ENCODE results near the gene TIMM17A. TPM values are rescaled to one million over a fixed set of nuclear protein-coding genes. Genes with fewer than 3 reads are reported as not detected.

TIMM17A gene
- polyA plus RNA-seq (2013, experiment 1 of 2): 52.3 TPM
- 50.5 TPM for polyA plus RNA-seq (2013, experiment 2 of 2)

- H3K9ac ChIP-seq (ENCODE audit: low read length): peak within 1 kb of the TSS; percentile 93
- peak within 1 kb of the TSS; percentile 96 for H3K4me3 ChIP-seq (ENCODE audit: low read length)
- H3K4me2 ChIP-seq (ENCODE audit: low read length): peak within 1 kb of the TSS; percentile 78
- no peak within 1 kb of the TSS for H2AK5ac ChIP-seq (ENCODE audit: low read length)
- H3K36me3 ChIP-seq (ENCODE audit: control insufficient read depth, insufficient read depth, low read length): no peaks in the 10 kb centered on the region
- peak within 1 kb of the TSS; percentile 98 for H3K56ac ChIP-seq (ENCODE audit: low read length)
- no peak within 1 kb of the TSS for H2BK15ac ChIP-seq (replicated peaks; ENCODE audit: low read depth)
- H3K18ac ChIP-seq (ENCODE audit: low read length): no peak within 1 kb of the TSS
- DNase-seq: peak; percentile 99
- H3K4ac ChIP-seq (ENCODE audit: low read depth, low read length): no peak within 1 kb of the TSS
- H2BK5ac ChIP-seq (ENCODE audit: low read length): peak within 1 kb of the TSS; percentile 72
- H3K27me3 ChIP-seq (ENCODE audit: insufficient read depth, low read length, poor library complexity): no peaks in the 10 kb centered on the region
- H4K5ac ChIP-seq (ENCODE audit: low read length): no peak within 1 kb of the TSS
- H4K8ac ChIP-seq (ENCODE audit: low read depth, low read length): no peak within 1 kb of the TSS
- no peak within 1 kb of the TSS for H2BK120ac ChIP-seq (ENCODE audit: low read depth, low read length)
- H3K23ac ChIP-seq (ENCODE audit: low read length): no peak within 1 kb of the TSS
- H3K4me1 ChIP-seq (ENCODE audit: control insufficient read depth, low read depth, low read length): no peaks in the 10 kb centered on the region
- WGBS (ENCODE audit: extremely low coverage, insufficient coverage, low lambda C conversion rate): no CpG with 5 or more reads among the region's 43 CpGs
- H3K79me1 ChIP-seq (ENCODE audit: low read length): peaks cover 5% of the 10 kb centered on the region
- no peak within 1 kb of the TSS for H3K27ac ChIP-seq (ENCODE audit: low read depth, low read length)
- H3K79me2 ChIP-seq (ENCODE audit: control insufficient read depth, insufficient read depth, low read length): peaks cover 17% of the 10 kb centered on the region
Measured at GRCh38 chr1:201955009-201955728, at the start of gene TIMM17A. TSS of gene TIMM17A (plus strand) at chr1:201955503. CDS start at chr1:201955527, 24 bp downstream.

- Histone ChIP-seq H2BK5ac (ENCODE audit: low read length) (no peak overlapping the region), H3K79me1 (ENCODE audit: low read length) (no peaks in the 10 kb centered on the region), H3K27me3 (ENCODE audit: insufficient read depth, low read length, poor library complexity) (no peaks in the 10 kb centered on the region), H2AK5ac (ENCODE audit: low read length) (no peak overlapping the region), H3K27ac (ENCODE audit: low read depth, low read length) (no peak overlapping the region), H3K4me2 (ENCODE audit: low read length) (no peak overlapping the region), H3K4ac (ENCODE audit: low read depth, low read length) (no peak overlapping the region), H3K9ac (ENCODE audit: low read length) (no peak overlapping the region), H3K23ac (ENCODE audit: low read length) (no peak overlapping the region), H3K4me1 (ENCODE audit: control insufficient read depth, low read depth, low read length) (no peaks in the 10 kb centered on the region), H3K36me3 (ENCODE audit: control insufficient read depth, insufficient read depth, low read length) (no peaks in the 10 kb centered on the region), H3K56ac (ENCODE audit: low read length) (no peak overlapping the region), H3K18ac (ENCODE audit: low read length) (no peak overlapping the region), H3K4me3 (ENCODE audit: low read length) (no peak overlapping the region), H2BK15ac (replicated peaks; ENCODE audit: low read depth) (no peak overlapping the region), H4K5ac (ENCODE audit: low read length) (no peak overlapping the region), H4K8ac (ENCODE audit: low read depth, low read length) (no peak overlapping the region), H3K79me2 (ENCODE audit: control insufficient read depth, insufficient read depth, low read length) (no peaks in the 10 kb centered on the region), H2BK120ac (ENCODE audit: low read depth, low read length) (no peak overlapping the region)
- WGBS (ENCODE audit: extremely low coverage, insufficient coverage, low lambda C conversion rate): no CpG with 5 or more reads among the region's 3 CpGs
- DNase-seq: no peak
Measured at GRCh38 chr1:201906336-201906735, 49.0 kb upstream of the TIMM17A start.

DNA sequence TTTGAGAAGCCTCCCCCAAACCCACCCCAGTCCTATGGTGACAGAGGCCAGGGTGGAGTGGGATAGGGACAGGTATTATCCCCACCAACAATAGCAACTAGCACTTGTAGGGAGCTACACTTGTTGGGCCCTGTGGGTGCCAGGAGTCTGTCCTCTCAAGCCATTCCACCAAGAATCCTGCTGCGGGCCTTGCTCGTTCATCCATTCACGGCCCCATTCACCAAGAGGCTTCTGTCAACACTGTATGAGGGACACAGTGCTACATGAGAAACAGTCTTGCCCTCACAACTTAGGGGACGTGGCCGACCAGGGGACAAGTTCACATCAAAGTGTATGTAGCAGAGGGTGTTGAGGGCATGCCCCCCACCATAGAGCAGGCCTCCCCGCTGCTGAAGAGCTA lies 47.7 kb upstream of the TIMM17A start:
- Histone ChIP-seq H3K18ac (ENCODE audit: low read length) (no peak overlapping the region), H3K27me3 (ENCODE audit: insufficient read depth, low read length, poor library complexity) (no peaks in the 10 kb centered on the region)
- WGBS (ENCODE audit: extremely low coverage, insufficient coverage, low lambda C conversion rate): no CpG with 5 or more reads among the region's 6 CpGs

DNA sequence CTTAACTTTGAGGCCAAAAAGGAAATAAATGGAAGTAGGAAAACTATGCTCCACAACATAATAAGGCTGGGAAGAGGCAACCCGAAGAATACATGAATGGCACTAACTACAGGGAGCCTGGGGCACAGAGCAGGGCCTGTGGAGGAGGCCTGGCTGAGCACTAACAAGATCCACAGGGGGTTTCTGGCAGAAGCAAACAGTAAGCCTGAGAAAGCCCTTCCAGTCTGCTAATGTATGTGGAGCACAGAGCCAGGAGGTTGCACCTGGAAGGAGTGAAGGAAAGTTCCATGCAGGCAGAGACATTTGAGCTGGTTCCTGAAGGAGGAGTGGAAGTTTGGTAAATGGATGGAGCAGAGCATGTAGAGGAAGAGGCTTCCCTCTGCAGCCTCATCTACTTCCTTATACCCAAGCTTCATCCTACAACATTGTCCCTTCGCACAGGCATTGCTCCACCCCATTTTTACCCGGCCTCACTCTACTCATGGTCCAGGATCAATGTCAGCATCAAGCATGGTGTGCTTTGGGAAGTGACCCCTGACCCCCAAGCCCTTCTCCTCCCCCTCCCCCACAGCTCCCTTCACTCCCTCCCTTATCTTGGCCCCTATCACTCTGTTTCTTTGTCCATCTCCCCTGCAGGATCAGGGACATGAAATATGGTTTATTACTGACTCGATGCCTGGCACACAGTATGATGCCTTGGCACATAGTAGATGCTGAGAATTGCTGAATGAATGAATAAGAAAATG lies 43.3 kb upstream of the TIMM17A start:
- no peak overlapping the region for H3K18ac ChIP-seq (ENCODE audit: low read length)
- peaks cover 3% of the 10 kb centered on the region for H3K4me1 ChIP-seq (ENCODE audit: control insufficient read depth, low read depth, low read length)
- no peak overlapping the region for H2BK15ac ChIP-seq (replicated peaks; ENCODE audit: low read depth)

More for the DNA sequence above, 47.7 kb upstream of the TIMM17A start:
- no peak overlapping the region for H2BK5ac ChIP-seq (ENCODE audit: low read length)
- H3K79me2 ChIP-seq (ENCODE audit: control insufficient read depth, insufficient read depth, low read length): no peaks in the 10 kb centered on the region
- H3K4me2 ChIP-seq (ENCODE audit: low read length): no peak overlapping the region
- no peak overlapping the region for H2BK15ac ChIP-seq (replicated peaks; ENCODE audit: low read depth)
- DNase-seq: no peak
- no peak overlapping the region for H2BK120ac ChIP-seq (ENCODE audit: low read depth, low read length)
- no peak overlapping the region for H4K5ac ChIP-seq (ENCODE audit: low read length)
- H3K4me1 ChIP-seq (ENCODE audit: control insufficient read depth, low read depth, low read length): peaks cover 3% of the 10 kb centered on the region
- H3K4me3 ChIP-seq (ENCODE audit: low read length): no peak overlapping the region
- H4K8ac ChIP-seq (ENCODE audit: low read depth, low read length): no peak overlapping the region
- H3K36me3 ChIP-seq (ENCODE audit: control insufficient read depth, insufficient read depth, low read length): no peaks in the 10 kb centered on the region
- H3K56ac ChIP-seq (ENCODE audit: low read length): no peak overlapping the region
- no peak overlapping the region for H3K27ac ChIP-seq (ENCODE audit: low read depth, low read length)
- H3K9ac ChIP-seq (ENCODE audit: low read length): no peak overlapping the region
- no peak overlapping the region for H2AK5ac ChIP-seq (ENCODE audit: low read length)
- H3K4ac ChIP-seq (ENCODE audit: low read depth, low read length): no peak overlapping the region
- no peaks in the 10 kb centered on the region for H3K79me1 ChIP-seq (ENCODE audit: low read length)
- no peak overlapping the region for H3K23ac ChIP-seq (ENCODE audit: low read length)

DNA sequence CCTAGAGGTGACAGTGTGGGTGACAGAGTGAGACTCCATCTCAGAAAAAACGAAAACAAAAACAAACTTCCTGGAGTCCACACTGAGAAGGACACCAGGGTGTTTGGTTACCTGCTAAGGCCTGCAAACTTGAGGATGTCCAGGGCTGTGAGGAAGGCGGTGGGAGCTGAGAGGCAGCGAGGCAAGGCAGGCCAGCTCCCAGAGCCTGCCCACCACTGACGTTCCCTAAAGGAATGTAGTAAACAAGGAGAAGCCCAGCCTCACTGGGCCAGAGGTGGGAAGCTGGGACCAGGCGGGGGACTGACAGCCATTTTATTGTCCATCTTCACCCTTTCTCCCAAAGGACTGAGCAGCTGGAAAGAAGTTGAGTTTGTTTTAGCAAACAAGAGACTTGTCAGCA lies 42.5 kb upstream of the TIMM17A start:
- peaks cover 3% of the 10 kb centered on the region for H3K4me1 ChIP-seq (ENCODE audit: control insufficient read depth, low read depth, low read length)
- no CpG with 5 or more reads among the region's 5 CpGs for WGBS (ENCODE audit: extremely low coverage, insufficient coverage, low lambda C conversion rate)

More for the DNA sequence above, 43.3 kb upstream of the TIMM17A start:
- H3K36me3 ChIP-seq (ENCODE audit: control insufficient read depth, insufficient read depth, low read length): no peaks in the 10 kb centered on the region
- H3K79me2 ChIP-seq (ENCODE audit: control insufficient read depth, insufficient read depth, low read length): no peaks in the 10 kb centered on the region
- H3K27me3 ChIP-seq (ENCODE audit: insufficient read depth, low read length, poor library complexity): no peaks in the 10 kb centered on the region
- no peak overlapping the region for H3K9ac ChIP-seq (ENCODE audit: low read length)
- H4K5ac ChIP-seq (ENCODE audit: low read length): no peak overlapping the region
- no peak overlapping the region for H2BK5ac ChIP-seq (ENCODE audit: low read length)
- no peak overlapping the region for H3K27ac ChIP-seq (ENCODE audit: low read depth, low read length)
- no peak overlapping the region for H3K56ac ChIP-seq (ENCODE audit: low read length)
- DNase-seq: peak; percentile 48
- H3K4ac ChIP-seq (ENCODE audit: low read depth, low read length): no peak overlapping the region
- H3K79me1 ChIP-seq (ENCODE audit: low read length): no peaks in the 10 kb centered on the region
- no CpG with 5 or more reads among the region's 4 CpGs for WGBS (ENCODE audit: extremely low coverage, insufficient coverage, low lambda C conversion rate)
- no peak overlapping the region for H2BK120ac ChIP-seq (ENCODE audit: low read depth, low read length)
- no peak overlapping the region for H3K4me2 ChIP-seq (ENCODE audit: low read length)
- H3K23ac ChIP-seq (ENCODE audit: low read length): no peak overlapping the region
- no peak overlapping the region for H2AK5ac ChIP-seq (ENCODE audit: low read length)
- no peak overlapping the region for H4K8ac ChIP-seq (ENCODE audit: low read depth, low read length)
- H3K4me3 ChIP-seq (ENCODE audit: low read length): no peak overlapping the region

More for the DNA sequence above, 42.5 kb upstream of the TIMM17A start:
- no peak overlapping the region for H3K56ac ChIP-seq (ENCODE audit: low read length)
- no peak overlapping the region for H4K8ac ChIP-seq (ENCODE audit: low read depth, low read length)
- H3K4ac ChIP-seq (ENCODE audit: low read depth, low read length): no peak overlapping the region
- no peak overlapping the region for H3K27ac ChIP-seq (ENCODE audit: low read depth, low read length)
- H3K27me3 ChIP-seq (ENCODE audit: insufficient read depth, low read length, poor library complexity): no peaks in the 10 kb centered on the region
- no peaks in the 10 kb centered on the region for H3K79me1 ChIP-seq (ENCODE audit: low read length)
- no peak overlapping the region for H2BK5ac ChIP-seq (ENCODE audit: low read length)
- H4K5ac ChIP-seq (ENCODE audit: low read length): no peak overlapping the region
- H3K18ac ChIP-seq (ENCODE audit: low read length): no peak overlapping the region
- no peak overlapping the region for H2BK15ac ChIP-seq (replicated peaks; ENCODE audit: low read depth)
- no peak overlapping the region for H3K4me3 ChIP-seq (ENCODE audit: low read length)
- H2AK5ac ChIP-seq (ENCODE audit: low read length): no peak overlapping the region
- H3K9ac ChIP-seq (ENCODE audit: low read length): no peak overlapping the region
- no peak overlapping the region for H3K23ac ChIP-seq (ENCODE audit: low read length)
- DNase-seq: no peak
- H3K79me2 ChIP-seq (ENCODE audit: control insufficient read depth, insufficient read depth, low read length): no peaks in the 10 kb centered on the region
- H2BK120ac ChIP-seq (ENCODE audit: low read depth, low read length): no peak overlapping the region
- no peaks in the 10 kb centered on the region for H3K36me3 ChIP-seq (ENCODE audit: control insufficient read depth, insufficient read depth, low read length)
- no peak overlapping the region for H3K4me2 ChIP-seq (ENCODE audit: low read length)
